Measurements from ENCODE around the gene LRFN4.
A peak's percentile ranks its signal among the peaks of the same experiment; 100 is the strongest.

The LRFN4 gene

GRCh38 chr11:66883016-66883965 lies 26.4 kb downstream of the LRFN4 start:
- DNase-seq, result peak; percentile 73 to 97 (median 89)
- intact Hi-C loops (cut with DNase I), result loop anchor here (5.0 to 10.0 kb wide), 2 partner anchors 72 to 186 kb away; partner anchors contain the start of gene PC

GRCh38 chr11:66884443-66884842 lies 27.6 kb downstream of the LRFN4 start:
- intact Hi-C loops (cut with DNase I), result loop anchor here (5.0 to 10.0 kb wide), 2 partner anchors 70 to 187 kb away; partner anchors contain the start of gene PC
- peak in 2 of 10 donors; percentile 17 to 52 for DNase-seq

GRCh38 chr11:66885469-66885868 lies 28.6 kb downstream of the LRFN4 start:
- intact Hi-C loops (cut with DNase I), result loop anchor here (10.0 kb wide), 1 partner anchor 69 kb away; the partner anchor contains the start of gene PC

GRCh38 chr11:66885950-66886440 lies 29.1 kb downstream of the LRFN4 start:
- DNase-seq, result peak in 1 of 10 donors; percentile 64
- intact Hi-C loops (cut with DNase I), result loop anchor here (10.0 kb wide), 1 partner anchor 69 kb away; the partner anchor contains the start of gene PC

More at GRCh38 chr11:66885469-66885868, 28.6 kb downstream of the LRFN4 start:
- no peak for DNase-seq

DNA sequence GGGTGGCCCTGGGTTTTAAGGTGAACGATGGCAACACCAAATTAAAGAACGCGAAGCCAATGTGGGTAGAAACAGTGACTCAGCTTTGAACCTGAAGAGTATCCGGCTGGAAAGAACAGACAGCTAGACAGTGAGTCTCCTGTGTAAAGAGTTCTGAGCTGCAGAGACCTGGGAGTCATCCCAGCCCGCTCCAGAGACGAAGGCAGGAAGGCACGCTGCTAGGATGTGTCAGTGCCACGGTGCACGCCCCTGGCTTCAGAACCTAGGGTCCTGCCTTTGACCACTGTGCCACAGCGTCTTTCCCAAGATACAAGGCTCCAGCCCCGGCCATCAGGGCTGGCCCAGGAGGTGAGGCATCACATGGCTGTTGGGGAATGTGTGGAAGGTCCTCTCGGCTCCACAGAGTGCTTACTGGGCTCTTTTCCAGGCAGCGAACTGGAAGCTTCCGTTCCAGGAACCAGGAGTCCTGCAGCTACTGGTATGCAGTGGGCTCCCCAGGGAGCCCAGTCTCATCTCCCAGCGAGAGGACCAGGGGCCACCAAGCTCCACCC lies 29.9 kb downstream of the LRFN4 start:
- DNase-seq, result peak in 1 of 10 donors; percentile 63
- intact Hi-C loops (cut with DNase I), result loop anchor here (10.0 kb wide), 1 partner anchor 68 kb away; the partner anchor contains the start of gene PC

DNA sequence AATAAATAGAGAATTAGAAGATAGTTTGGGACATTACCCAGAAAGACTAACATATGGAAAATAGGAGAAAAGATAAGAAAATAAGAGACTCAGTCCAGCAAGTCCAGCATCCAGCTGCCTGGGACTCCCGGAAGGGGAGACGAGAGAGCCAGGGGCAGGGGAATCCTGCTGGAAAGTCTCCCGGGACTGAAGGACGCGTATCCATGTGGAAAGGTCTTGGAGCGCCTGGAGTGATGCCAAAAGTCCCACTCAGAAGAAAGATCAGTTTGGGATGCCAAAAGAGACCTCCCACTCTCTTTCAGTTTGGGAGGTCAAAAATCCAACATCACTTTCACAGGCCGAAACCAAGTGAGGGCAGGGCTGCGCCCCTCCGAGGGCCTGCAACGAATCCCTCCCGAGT lies 30.7 kb downstream of the LRFN4 start:
- intact Hi-C loops (cut with DNase I), result loop anchor here (10.0 kb wide), 1 partner anchor 67 kb away; the partner anchor contains the start of gene PC
- peak in 1 of 10 donors; percentile 59 for DNase-seq

DNA sequence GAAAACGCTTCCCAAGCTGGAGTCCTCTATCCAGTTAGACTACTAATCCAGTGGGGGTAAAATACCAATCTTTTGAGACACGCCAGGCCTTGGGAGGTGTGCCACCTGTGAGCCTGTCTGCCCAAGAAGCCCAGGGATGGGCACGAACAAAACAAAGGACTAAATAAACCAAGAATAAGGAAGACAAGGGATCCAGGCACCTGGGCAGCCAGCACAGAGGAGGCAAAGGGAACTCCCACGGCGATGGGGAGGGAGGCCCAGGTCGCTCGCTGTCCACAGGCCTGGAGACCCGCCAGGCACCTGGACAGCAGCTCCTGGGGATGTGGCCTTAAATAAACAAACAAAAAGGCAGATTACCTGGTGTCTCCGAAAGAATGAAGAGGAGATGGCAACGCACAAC lies 31.4 kb downstream of the LRFN4 start:
- intact Hi-C loops (cut with DNase I), result loop anchor here (10.0 kb wide), 1 partner anchor 67 kb away; the partner anchor contains the start of gene PC
- DNase-seq, result peak in 1 of 10 donors; percentile 29

- DNase-seq, result no peak
- intact Hi-C loops (cut with DNase I), result loop anchor here (10.0 kb wide), 1 partner anchor 65 kb away; the partner anchor contains the start of gene PC
Measured at GRCh38 chr11:66889960-66890359, 33.1 kb downstream of the LRFN4 start.

- DNase-seq, result peak in 1 of 10 donors; percentile 74
- intact Hi-C loops (cut with DNase I), result no loop called here
Measured at GRCh38 chr11:66891851-66892660, 35.2 kb downstream of the LRFN4 start.

DNA sequence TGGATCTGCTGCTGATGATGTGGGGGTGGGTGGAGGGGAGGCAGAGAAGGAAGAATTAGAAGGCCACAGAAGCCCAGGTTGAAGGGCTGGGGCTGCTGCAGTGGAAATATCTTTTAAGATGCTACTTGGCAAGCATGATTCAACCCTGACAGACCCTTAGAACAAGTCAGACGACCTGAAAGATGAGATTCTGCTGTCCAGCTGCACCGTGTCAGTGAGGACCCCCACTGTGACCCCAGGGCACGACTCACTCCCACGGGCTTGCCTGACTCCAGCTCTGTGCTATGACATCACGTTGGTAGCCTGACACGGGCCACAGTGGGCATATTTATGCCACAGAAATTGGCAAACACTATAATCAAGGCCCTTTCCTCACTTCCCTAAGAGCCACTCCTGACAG lies 36.0 kb downstream of the LRFN4 start:
- intact Hi-C loops (cut with DNase I), result no loop called here
- peak in 2 of 10 donors; percentile 0 to 43 for DNase-seq

- intact Hi-C loops (cut with DNase I), result no loop called here
- DNase-seq, result no peak
Measured at GRCh38 chr11:66894141-66894540, 37.3 kb downstream of the LRFN4 start.

DNA sequence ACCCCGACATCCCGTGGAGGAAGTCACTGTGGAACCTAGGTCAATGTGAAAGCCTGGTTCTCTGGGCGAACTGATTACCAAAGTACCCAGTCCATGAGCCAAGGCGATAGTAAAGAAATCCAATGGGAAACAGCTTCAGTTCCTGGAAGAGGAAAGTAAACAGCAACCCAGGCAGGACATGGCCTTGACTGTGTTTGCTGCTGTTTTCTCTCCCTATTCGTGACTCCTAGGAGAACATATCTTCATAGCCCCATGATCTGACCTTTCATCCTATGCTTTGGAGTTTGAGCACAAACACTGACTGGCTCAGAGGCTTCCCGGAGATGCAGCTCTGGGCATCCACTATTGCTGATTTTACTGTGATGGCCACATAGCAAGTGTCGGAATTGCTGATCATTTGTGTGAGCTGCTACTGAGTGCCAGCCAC lies 45.1 kb downstream of the LRFN4 start:
- DNase-seq, result peak in 1 of 10 donors; percentile 2
- intact Hi-C loops (cut with DNase I), result no loop called here

DNA sequence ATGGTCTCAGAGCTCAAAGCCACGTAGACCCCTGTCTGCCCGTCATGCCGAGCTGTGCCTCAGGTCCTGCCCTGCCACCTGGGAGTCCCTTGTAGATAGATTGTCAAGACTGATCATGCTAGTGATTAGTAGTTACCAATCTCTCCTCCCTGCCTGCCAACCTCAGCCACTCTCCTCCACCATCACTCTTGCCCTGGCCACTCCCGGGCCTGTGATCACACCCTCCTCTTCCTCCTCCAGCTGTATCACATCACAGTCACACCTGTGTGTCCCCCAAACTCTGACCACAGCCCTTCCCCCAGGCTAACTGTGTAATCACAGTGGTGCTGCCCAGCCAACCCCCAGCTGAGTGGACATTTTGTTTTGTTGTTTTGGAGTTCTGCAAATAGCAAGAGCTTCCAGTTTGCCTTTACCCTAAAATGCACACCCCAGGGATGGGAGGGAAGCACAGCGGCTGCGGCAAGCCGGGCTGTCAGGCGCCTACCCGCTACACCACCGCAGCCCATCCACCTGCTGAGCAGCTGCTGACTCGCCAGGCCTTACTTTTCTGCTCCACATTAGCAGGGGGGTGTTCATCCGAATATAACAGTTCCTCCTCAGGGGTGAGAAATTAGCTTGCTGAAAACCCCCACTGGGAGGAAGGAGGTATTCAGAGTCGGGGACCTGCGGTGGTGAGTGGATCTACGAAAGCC lies 45.8 kb downstream of the LRFN4 start:
- intact Hi-C loops (cut with DNase I), result no loop called here
- DNase-seq, result peak in 3 of 10 donors; percentile 50 to 62 (median 62)

- intact Hi-C loops (cut with DNase I), result no loop called here
- DNase-seq, result peak in 2 of 10 donors; percentile 8 to 19
Measured at GRCh38 chr11:66904055-66904454, 47.2 kb downstream of the LRFN4 start.

DNA sequence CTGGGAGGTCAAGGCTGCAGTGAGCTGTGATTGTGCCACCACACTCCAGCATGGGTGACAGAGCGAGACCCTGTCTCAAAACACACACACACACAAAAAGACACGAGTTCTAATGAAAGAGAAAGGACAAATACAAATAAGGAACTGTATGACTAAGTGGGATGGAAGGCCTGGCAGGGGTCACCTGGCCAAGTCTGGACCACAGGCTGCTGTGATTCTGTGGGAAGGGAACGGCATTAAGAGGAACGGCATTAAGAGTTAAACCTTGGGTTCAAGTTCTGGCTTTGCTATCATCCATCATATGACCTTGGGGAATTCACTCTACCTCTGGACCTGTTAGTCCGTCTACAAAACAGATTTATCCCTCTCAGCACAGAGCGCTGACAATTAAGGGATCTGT lies 47.7 kb downstream of the LRFN4 start:
- intact Hi-C loops (cut with DNase I), result no loop called here
- peak in 1 of 10 donors; percentile 34 for DNase-seq

- intact Hi-C loops (cut with DNase I), result no loop called here
Measured at GRCh38 chr11:66904981-66905521, 48.2 kb downstream of the LRFN4 start.

GRCh38 chr11:66905631-66906030 lies 48.8 kb downstream of the LRFN4 start:
- intact Hi-C loops (cut with DNase I), result no loop called here
- DNase-seq, result peak in 3 of 10 donors; percentile 12 to 55 (median 23)

More at GRCh38 chr11:66904981-66905521, 48.2 kb downstream of the LRFN4 start:
- DNase-seq, result peak in 3 of 10 donors; percentile 8 to 59 (median 44)

GRCh38 chr11:66906061-66906733 lies 49.3 kb downstream of the LRFN4 start:
- peak in 3 of 10 donors; percentile 41 to 70 (median 59) for DNase-seq
- intact Hi-C loops (cut with DNase I), result no loop called here

Measured in posterior cingulate gyrus (tissue), 11 donors.